IPS-15b (cell line): ENCODE measurements around the gene OR56A1.
"Not testable (repeated sequence)": the region's sequence is repeated elsewhere in the genome, so short reads cannot be mapped to it uniquely, and the experiment has no call there.

ENCODE experiments used
- H3K27me3 ChIP-seq: one replicate; pipeline ENCODE4 v1.6.1; 2013; ENCODE audit warnings: low read length; ENCODE audit not compliant: control insufficient read depth, insufficient read depth
- H3K36me3 ChIP-seq: one replicate; pipeline ENCODE4 v1.6.1; 2013; ENCODE audit warnings: low read length; ENCODE audit not compliant: control insufficient read depth, insufficient read depth
- H3K4me1 ChIP-seq: one replicate; pipeline ENCODE4 v1.6.1; 2013; ENCODE audit warnings: mild to moderate bottlenecking, low read length; ENCODE audit not compliant: control insufficient read depth, insufficient read depth
- H3K4me3 ChIP-seq: one replicate; pipeline ENCODE4 v1.5.1; 2013; ENCODE audit warnings: low read depth, low read length
- H3K9ac ChIP-seq: one replicate; pipeline ENCODE4 v1.6.1; 2013; ENCODE audit warnings: low read depth, mild to moderate bottlenecking, low read length
- H3K9me3 ChIP-seq: one replicate; pipeline ENCODE4 v1.6.1; 2013; ENCODE audit warnings: mild to moderate bottlenecking, low read length; ENCODE audit not compliant: control insufficient read depth, insufficient read depth

OR56A1 gene

GRCh38 chr11:6030708-6031405 is at the start of gene OR56A1:
TSS of gene OR56A1 (minus strand) at chr11:6030758. CDS start at chr11:6027692, 3,066 bp downstream.
- Histone ChIP-seq H3K4me1 (no peaks in the 10 kb centered on the region), H3K27me3 (no peaks in the 10 kb centered on the region), H3K36me3 (no peaks in the 10 kb centered on the region), H3K4me3 (no peak within 1 kb of the TSS), H3K9me3 (no peaks in the 10 kb centered on the region), H3K9ac (no peak within 1 kb of the TSS)

GRCh38 chr11:6079463-6079862 is 48.9 kb upstream of the OR56A1 start:
- no peak overlapping the region for H3K4me3 ChIP-seq
- H3K36me3 ChIP-seq: no peaks in the 10 kb centered on the region
- peaks cover 11% of the 10 kb centered on the region for H3K4me1 ChIP-seq
- H3K9ac ChIP-seq: no peak overlapping the region
- no peaks in the 10 kb centered on the region for H3K27me3 ChIP-seq
- peaks cover 9% of the 10 kb centered on the region for H3K9me3 ChIP-seq

GRCh38 chr11:6077723-6078122 is 47.2 kb upstream of the OR56A1 start:
- peaks cover 9% of the 10 kb centered on the region for H3K9me3 ChIP-seq
- H3K4me1 ChIP-seq: peaks cover 11% of the 10 kb centered on the region
- no peak overlapping the region for H3K4me3 ChIP-seq
- H3K27me3 ChIP-seq: no peaks in the 10 kb centered on the region
- no peak overlapping the region for H3K9ac ChIP-seq
- H3K36me3 ChIP-seq: no peaks in the 10 kb centered on the region

- H3K27me3 ChIP-seq, H3K36me3 ChIP-seq, H3K9me3 ChIP-seq, H3K9ac ChIP-seq, H3K4me3 ChIP-seq: not testable (repeated sequence)
- H3K4me1 ChIP-seq: peaks cover 11% of the 10 kb centered on the region
These were observed 45.9 kb upstream of the OR56A1 start for GRCh38 chr11:6076443-6076842.

GRCh38 chr11:6067502-6067901 is 36.9 kb upstream of the OR56A1 start:
- Histone ChIP-seq H3K36me3 (no peaks in the 10 kb centered on the region), H3K9ac (no peak overlapping the region), H3K27me3 (no peaks in the 10 kb centered on the region), H3K9me3 (no peaks in the 10 kb centered on the region), H3K4me1 (peaks cover 10% of the 10 kb centered on the region), H3K4me3 (no peak overlapping the region)

GRCh38 chr11:6062691-6063358 is 32.3 kb upstream of the OR56A1 start:
- Histone ChIP-seq H3K9ac (no peak overlapping the region), H3K27me3 (no peaks in the 10 kb centered on the region)

GRCh38 chr11:6061475-6061874 is 30.9 kb upstream of the OR56A1 start:
- Histone ChIP-seq H3K9ac (no peak overlapping the region), H3K4me1 (no peaks in the 10 kb centered on the region), H3K36me3 (no peaks in the 10 kb centered on the region)

More at GRCh38 chr11:6062691-6063358, 32.3 kb upstream of the OR56A1 start:
- Histone ChIP-seq H3K36me3 (no peaks in the 10 kb centered on the region), H3K4me1 (no peaks in the 10 kb centered on the region), H3K4me3 (no peak overlapping the region), H3K9me3 (no peaks in the 10 kb centered on the region)

GRCh38 chr11:6057452-6057851 is 26.9 kb upstream of the OR56A1 start:
- no peak overlapping the region for H3K4me3 ChIP-seq

More at GRCh38 chr11:6061475-6061874, 30.9 kb upstream of the OR56A1 start:
- H3K9me3 ChIP-seq: no peaks in the 10 kb centered on the region
- no peaks in the 10 kb centered on the region for H3K27me3 ChIP-seq
- H3K4me3 ChIP-seq: no peak overlapping the region

GRCh38 chr11:6055569-6055968 is 25.0 kb upstream of the OR56A1 start:
- Histone ChIP-seq H3K4me1 (peaks cover 3% of the 10 kb centered on the region), H3K36me3 (no peaks in the 10 kb centered on the region), H3K4me3 (no peak overlapping the region), H3K27me3 (no peaks in the 10 kb centered on the region), H3K9me3 (no peaks in the 10 kb centered on the region), H3K9ac (no peak overlapping the region)

More at GRCh38 chr11:6057452-6057851, 26.9 kb upstream of the OR56A1 start:
- H3K9ac ChIP-seq: no peak overlapping the region
- H3K27me3 ChIP-seq: no peaks in the 10 kb centered on the region
- H3K9me3 ChIP-seq: no peaks in the 10 kb centered on the region
- peaks cover 3% of the 10 kb centered on the region for H3K4me1 ChIP-seq
- no peaks in the 10 kb centered on the region for H3K36me3 ChIP-seq

- H3K4me1 ChIP-seq: peaks cover 6% of the 10 kb centered on the region
- no peak overlapping the region for H3K4me3 ChIP-seq
- H3K27me3 ChIP-seq: no peaks in the 10 kb centered on the region
These were observed 21.8 kb upstream of the OR56A1 start for GRCh38 chr11:6052374-6052773.

GRCh38 chr11:6040874-6041273 is 10.3 kb upstream of the OR56A1 start:
- Histone ChIP-seq H3K4me1 (no peaks in the 10 kb centered on the region), H3K9me3 (no peaks in the 10 kb centered on the region), H3K27me3 (no peaks in the 10 kb centered on the region), H3K36me3 (no peaks in the 10 kb centered on the region), H3K4me3 (no peak overlapping the region), H3K9ac (no peak overlapping the region)

More at GRCh38 chr11:6052374-6052773, 21.8 kb upstream of the OR56A1 start:
- Histone ChIP-seq H3K9ac (no peak overlapping the region), H3K9me3 (no peaks in the 10 kb centered on the region), H3K36me3 (no peaks in the 10 kb centered on the region)

GRCh38 chr11:6027501-6027900 is 3.1 kb downstream of the OR56A1 start:
- no peaks in the 10 kb centered on the region for H3K36me3 ChIP-seq
- no peaks in the 10 kb centered on the region for H3K9me3 ChIP-seq
- no peaks in the 10 kb centered on the region for H3K4me1 ChIP-seq
- no peak overlapping the region for H3K9ac ChIP-seq
- H3K27me3 ChIP-seq: peaks cover 13% of the 10 kb centered on the region
- H3K4me3 ChIP-seq: no peak overlapping the region
